Fibroblast of lung (primary cell): ENCODE measurements around the gene LRRC18. TPM values are rescaled to one million over a fixed set of nuclear protein-coding genes. Genes with fewer than 3 reads are reported as not detected.

Experiments
- DNase-seq, 2 donors: peaks; one replicate each; pipeline versions ENCODE4 v3.0.0 to v3.0.0-alpha.2; 2010; ENCODE audit warnings: low read depth in 2 of 2
- H2AFZ ChIP-seq: 2 replicates; pipeline ENCODE4 v1.5.1; 2012; ENCODE audit warnings: low read length, control low read depth, inconsistent platforms
- H3K27ac ChIP-seq: 2 replicates; pipeline ENCODE4 v1.5.1; 2011; ENCODE audit warnings: low read length, control low read depth; ENCODE audit not compliant: insufficient read depth
- H3K27me3 ChIP-seq: 2 replicates; pipeline ENCODE4 v1.5.1; 2011; ENCODE audit warnings: mild to moderate bottlenecking, low read length; ENCODE audit not compliant: control insufficient read depth, insufficient read depth
- H3K36me3 ChIP-seq: 2 replicates; pipeline ENCODE4 v1.5.1; 2011; ENCODE audit warnings: low read length; ENCODE audit not compliant: control insufficient read depth, insufficient read depth
- H3K4me1 ChIP-seq: 2 replicates; pipeline ENCODE4 v1.5.1; 2011; ENCODE audit warnings: low read length; ENCODE audit not compliant: control insufficient read depth, insufficient read depth; ENCODE audit errors: extremely low read depth
- H3K4me2 ChIP-seq: 2 replicates; pipeline ENCODE4 v1.5.1; 2011; ENCODE audit warnings: low read length, control low read depth; ENCODE audit not compliant: insufficient read depth; ENCODE audit errors: extremely low read depth
- H3K4me3 ChIP-seq, 4 experiments: fragments of 200-600 bp in 1 of 4; sonication (generic) in 1 of 4; replicated peaks in 1 of 4; 2 replicates each; pipeline ENCODE4 v1.5.1; 2011 to 2016; ENCODE audit warnings: low read length in 4 of 4, low read depth in 3 of 4, mild to moderate bottlenecking in 3 of 4, control low read depth in 2 of 4, inconsistent platforms in 1 of 4, mixed read lengths in 1 of 4; ENCODE audit not compliant: insufficient read depth in 1 of 4; ENCODE audit errors: control extremely low read depth in 1 of 4
- H3K79me2 ChIP-seq: 2 replicates; pipeline ENCODE4 v1.5.1; 2012; ENCODE audit warnings: mild to moderate bottlenecking, low read length, inconsistent platforms; ENCODE audit not compliant: control insufficient read depth, insufficient read depth
- H3K9ac ChIP-seq: 2 replicates; pipeline ENCODE4 v1.5.1; 2011; ENCODE audit warnings: mild to moderate bottlenecking, low read length, control low read depth; ENCODE audit not compliant: insufficient read depth
- H3K9me3 ChIP-seq: 2 replicates; pipeline ENCODE4 v1.5.1; 2012; ENCODE audit warnings: low read depth, low read length; ENCODE audit not compliant: control insufficient read depth, insufficient read depth
- H4K20me1 ChIP-seq: 2 replicates; pipeline ENCODE4 v1.5.1; 2011; ENCODE audit warnings: low read length; ENCODE audit not compliant: control insufficient read depth, insufficient read depth; ENCODE audit errors: extremely low read depth
- CTCF ChIP-seq, 2 donors: IDR thresholded peaks in 1 of 2; conservative IDR thresholded peaks in 1 of 2; 1 replicate in 1 of 2; 2 replicates in 1 of 2; pipeline ENCODE4 v1.5.1; 2011 to 2012; ENCODE audit warnings: low read length in 2 of 2, control low read depth in 1 of 2, inconsistent platforms in 1 of 2, low read depth in 1 of 2, mild to moderate bottlenecking in 1 of 2
- EZH2 ChIP-seq: IDR thresholded peaks from 2 replicates; pipeline ENCODE4 v1.5.1; 2012; ENCODE audit warnings: low read length, control low read depth, mild to moderate bottlenecking; ENCODE audit errors: missing control alignments
- polyA plus RNA-seq, 2 donors: library from polyadenylated mRNA; depleted of rRNA in 1 of 2; stranded (reverse) in 1 of 2; unstranded in 1 of 2; fragments of >200 nt; gene quantifications; 2 replicates each; pipeline ENCODE4 v1.2.1, GENCODE V29; 2011 to 2012; ENCODE audit warnings: missing spikeins in 1 of 2
- total RNA-seq: library from RNA; depleted of rRNA; stranded (reverse); fragments of >200 nt; gene quantifications from 2 replicates; pipeline ENCODE4 v1.2.1, GENCODE V29; 2014

LRRC18 gene
- total and polyA plus RNA-seq, 2 donors (not counting 1 experiment from before 2014, with no cell fraction given), result 0.66 TPM; not detected in 1

GRCh38 chr10:48935577-48935976 is 4.1 kb downstream of the LRRC18 start:
- Histone ChIP-seq H3K36me3 (no peaks in the 10 kb centered on the region), H3K9ac (no peak overlapping the region), H3K4me3 (no peak overlapping the region), H3K4me1 (no peaks in the 10 kb centered on the region), H3K27me3 (peaks cover 2% of the 10 kb centered on the region), H3K4me2 (no peak overlapping the region), H3K9me3 (no peaks in the 10 kb centered on the region), H3K27ac (no peak overlapping the region), H3K79me2 (no peaks in the 10 kb centered on the region), H4K20me1 (no peaks in the 10 kb centered on the region), H2AFZ (no peak overlapping the region)
- no peak for DNase-seq
- TF ChIP-seq CTCF (conservative IDR thresholded peaks at IDR 0.05 in 1 of 2, IDR thresholded peaks at IDR 0.05 in 1 of 2; ENCODE audit: low read depth in 1 of 2, low read length in 2 of 2), result no peak
- no peak for TF ChIP-seq EZH2

GRCh38 chr10:48934672-48935501 is 4.8 kb downstream of the LRRC18 start:
- peaks cover 2% of the 10 kb centered on the region for H3K27me3 ChIP-seq
- peak in 1 of 2 donors; percentile 6 for DNase-seq
- no peaks in the 10 kb centered on the region for H4K20me1 ChIP-seq
- H3K4me1 ChIP-seq, result no peaks in the 10 kb centered on the region
- H3K9ac ChIP-seq, result no peak overlapping the region
- no peak overlapping the region for H3K4me3 ChIP-seq
- H3K79me2 ChIP-seq, result no peaks in the 10 kb centered on the region
- TF ChIP-seq EZH2, result peak; percentile 42
- TF ChIP-seq CTCF (conservative IDR thresholded peaks at IDR 0.05 in 1 of 2, IDR thresholded peaks at IDR 0.05 in 1 of 2; ENCODE audit: low read depth in 1 of 2, low read length in 2 of 2), result no peak
- H3K36me3 ChIP-seq, result no peaks in the 10 kb centered on the region
- H3K4me2 ChIP-seq, result peak overlapping the region; percentile 15
- H2AFZ ChIP-seq, result peak overlapping the region; percentile 1
- H3K9me3 ChIP-seq, result no peaks in the 10 kb centered on the region
- no peak overlapping the region for H3K27ac ChIP-seq

GRCh38 chr10:48932831-48933664 is 6.6 kb downstream of the LRRC18 start:
- DNase-seq, result no peak
- Histone ChIP-seq H3K9ac (no peak overlapping the region), H3K4me2 (no peak overlapping the region), H2AFZ (no peak overlapping the region), H3K79me2 (no peaks in the 10 kb centered on the region), H3K9me3 (no peaks in the 10 kb centered on the region), H3K27me3 (peaks cover 2% of the 10 kb centered on the region), H4K20me1 (no peaks in the 10 kb centered on the region), H3K4me3 (no peak overlapping the region), H3K4me1 (no peaks in the 10 kb centered on the region), H3K27ac (no peak overlapping the region), H3K36me3 (no peaks in the 10 kb centered on the region)
- TF ChIP-seq EZH2, result no peak
- no peak for TF ChIP-seq CTCF (conservative IDR thresholded peaks at IDR 0.05 in 1 of 2, IDR thresholded peaks at IDR 0.05 in 1 of 2; ENCODE audit: low read depth in 1 of 2, low read length in 2 of 2)
